Liver (tissue), 3 donors: Measurements from ENCODE around the gene TLCD1.

ENCODE experiments used
- JUND ChIP-seq, 2 donors: IDR thresholded peaks; 2 replicates each; pipeline ENCODE4 v1.6.1; 2016; ENCODE audit warnings: antibody characterized with exemption in 2 of 2
- YY1 ChIP-seq: IDR thresholded peaks from 2 replicates; pipeline ENCODE4 v1.6.1; 2016; ENCODE audit warnings: antibody characterized with exemption, mild to moderate bottlenecking
- TF ChIP-seq, protein P1 (sequence below): IDR thresholded peaks from 2 replicates; pipeline ENCODE4 v1.6.1; 2016; ENCODE audit warnings: antibody characterized with exemption
- TF ChIP-seq, protein P2 (sequence below): fragments of 150-350 bp; IDR thresholded peaks from 2 replicates; pipeline ENCODE4 v1.5.1; 2017; ENCODE audit warnings: improper control_type of control experiment, low read depth, low read length; ENCODE audit not compliant: missing input control
- TF ChIP-seq, protein P3 (sequence below): IDR thresholded peaks from 2 replicates; pipeline ENCODE4 v1.6.1; 2016; ENCODE audit warnings: antibody characterized with exemption
- donor health status: healthy.
- donor health status: healthy.

DNA sequence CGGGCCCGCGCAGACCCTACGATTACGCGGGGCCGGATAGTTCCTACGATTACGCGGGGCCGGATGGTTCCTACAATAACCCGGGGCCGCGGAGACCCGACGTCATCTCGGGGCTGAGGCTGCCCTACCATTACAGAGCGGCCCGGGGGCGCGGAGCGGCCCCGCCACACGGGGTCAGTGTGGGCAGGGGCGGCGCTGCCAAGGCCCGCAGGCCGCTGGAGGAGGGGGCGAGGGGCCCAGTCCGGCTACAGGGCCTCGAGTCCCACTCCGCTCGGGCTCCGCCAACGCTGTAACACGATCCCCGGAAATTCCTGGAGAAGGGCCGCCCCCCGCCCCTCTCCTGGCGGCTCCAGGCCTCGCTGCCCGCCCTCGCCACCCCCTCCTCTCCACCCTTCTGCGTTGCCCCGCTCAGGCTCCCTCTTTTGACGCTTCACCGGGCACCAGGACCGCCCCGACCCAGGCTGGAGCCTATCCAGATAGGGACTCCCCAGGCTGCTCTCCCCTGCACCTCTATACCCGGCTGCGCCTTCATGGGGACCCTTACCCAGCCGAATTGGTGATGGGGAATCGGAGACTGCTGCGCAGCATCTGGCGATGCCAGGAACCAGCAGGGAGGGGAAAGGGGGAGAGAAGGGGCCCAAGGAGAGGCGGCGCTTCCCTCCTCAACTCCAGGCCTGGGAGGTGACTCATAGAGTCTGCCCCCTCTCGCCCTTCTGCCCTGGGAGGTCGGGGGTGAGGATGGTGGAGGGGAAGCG is 8.3 kb downstream of the TLCD1 start, which contains the start of gene RAB34:
- TF ChIP-seq, protein P1, sequence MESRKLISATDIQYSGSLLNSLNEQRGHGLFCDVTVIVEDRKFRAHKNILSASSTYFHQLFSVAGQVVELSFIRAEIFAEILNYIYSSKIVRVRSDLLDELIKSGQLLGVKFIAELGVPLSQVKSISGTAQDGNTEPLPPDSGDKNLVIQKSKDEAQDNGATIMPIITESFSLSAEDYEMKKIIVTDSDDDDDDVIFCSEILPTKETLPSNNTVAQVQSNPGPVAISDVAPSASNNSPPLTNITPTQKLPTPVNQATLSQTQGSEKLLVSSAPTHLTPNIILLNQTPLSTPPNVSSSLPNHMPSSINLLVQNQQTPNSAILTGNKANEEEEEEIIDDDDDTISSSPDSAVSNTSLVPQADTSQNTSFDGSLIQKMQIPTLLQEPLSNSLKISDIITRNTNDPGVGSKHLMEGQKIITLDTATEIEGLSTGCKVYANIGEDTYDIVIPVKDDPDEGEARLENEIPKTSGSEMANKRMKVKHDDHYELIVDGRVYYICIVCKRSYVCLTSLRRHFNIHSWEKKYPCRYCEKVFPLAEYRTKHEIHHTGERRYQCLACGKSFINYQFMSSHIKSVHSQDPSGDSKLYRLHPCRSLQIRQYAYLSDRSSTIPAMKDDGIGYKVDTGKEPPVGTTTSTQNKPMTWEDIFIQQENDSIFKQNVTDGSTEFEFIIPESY, result no peak
- TF ChIP-seq, protein P2, sequence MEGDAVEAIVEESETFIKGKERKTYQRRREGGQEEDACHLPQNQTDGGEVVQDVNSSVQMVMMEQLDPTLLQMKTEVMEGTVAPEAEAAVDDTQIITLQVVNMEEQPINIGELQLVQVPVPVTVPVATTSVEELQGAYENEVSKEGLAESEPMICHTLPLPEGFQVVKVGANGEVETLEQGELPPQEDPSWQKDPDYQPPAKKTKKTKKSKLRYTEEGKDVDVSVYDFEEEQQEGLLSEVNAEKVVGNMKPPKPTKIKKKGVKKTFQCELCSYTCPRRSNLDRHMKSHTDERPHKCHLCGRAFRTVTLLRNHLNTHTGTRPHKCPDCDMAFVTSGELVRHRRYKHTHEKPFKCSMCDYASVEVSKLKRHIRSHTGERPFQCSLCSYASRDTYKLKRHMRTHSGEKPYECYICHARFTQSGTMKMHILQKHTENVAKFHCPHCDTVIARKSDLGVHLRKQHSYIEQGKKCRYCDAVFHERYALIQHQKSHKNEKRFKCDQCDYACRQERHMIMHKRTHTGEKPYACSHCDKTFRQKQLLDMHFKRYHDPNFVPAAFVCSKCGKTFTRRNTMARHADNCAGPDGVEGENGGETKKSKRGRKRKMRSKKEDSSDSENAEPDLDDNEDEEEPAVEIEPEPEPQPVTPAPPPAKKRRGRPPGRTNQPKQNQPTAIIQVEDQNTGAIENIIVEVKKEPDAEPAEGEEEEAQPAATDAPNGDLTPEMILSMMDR, result no peak
- TF ChIP-seq, protein P3, sequence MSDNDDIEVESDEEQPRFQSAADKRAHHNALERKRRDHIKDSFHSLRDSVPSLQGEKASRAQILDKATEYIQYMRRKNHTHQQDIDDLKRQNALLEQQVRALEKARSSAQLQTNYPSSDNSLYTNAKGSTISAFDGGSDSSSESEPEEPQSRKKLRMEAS, result no peak
- TF ChIP-seq JUND (IDR thresholded peaks at IDR 0.05), result no peak
- no peak for TF ChIP-seq YY1
